CD4-positive, alpha-beta T cell treated with Interleukin-6 at 100 ng/mL for 8 hours (primary cell): Measurements from ENCODE around the gene TBX1.
"Not testable (repeated sequence)": the region's sequence is repeated elsewhere in the genome, so short reads cannot be mapped to it uniquely, and the experiment has no call there.

Experiments used
- DNase-seq: peaks from one replicate; pipeline ENCODE4 v3.0.0-alpha.2; 2020; ENCODE audit warnings: mixed read lengths, low spot score

Gene TBX1

DNA sequence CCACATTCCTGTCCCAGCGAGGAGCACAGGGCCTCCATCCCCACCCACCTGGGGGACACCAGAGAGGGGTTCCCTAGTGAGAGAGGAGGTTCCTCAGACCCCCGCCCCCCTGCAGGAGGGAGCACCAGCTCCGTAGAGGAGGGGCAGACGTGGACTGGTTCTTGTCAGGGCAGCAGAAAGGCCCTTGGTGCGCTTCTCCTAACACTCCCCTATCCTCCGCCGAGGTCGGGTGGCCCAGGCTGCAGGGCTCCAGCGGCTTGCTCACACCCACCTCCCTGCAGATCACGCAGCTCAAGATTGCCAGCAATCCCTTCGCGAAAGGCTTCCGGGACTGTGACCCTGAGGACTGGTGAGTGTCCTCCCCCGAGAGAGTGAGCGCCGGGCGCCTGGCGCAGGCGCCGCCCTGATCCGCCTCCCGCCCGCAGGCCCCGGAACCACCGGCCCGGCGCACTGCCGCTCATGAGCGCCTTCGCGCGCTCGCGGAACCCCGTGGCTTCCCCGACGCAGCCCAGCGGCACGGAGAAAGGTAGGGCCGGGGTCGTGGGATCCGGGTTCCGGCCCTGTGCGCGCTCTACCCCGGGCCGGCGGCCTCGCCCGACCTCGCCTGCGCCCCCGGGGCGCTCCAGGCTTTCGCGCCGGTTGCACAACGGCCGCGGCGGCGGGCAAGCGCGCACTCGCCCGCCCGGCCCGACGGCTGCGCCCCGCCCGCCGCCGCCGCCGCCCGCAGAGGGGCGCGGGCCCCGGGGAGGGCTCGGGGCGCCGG, 5.1 kb downstream of the TBX1 start:
- DNase-seq, result no peak

DNA sequence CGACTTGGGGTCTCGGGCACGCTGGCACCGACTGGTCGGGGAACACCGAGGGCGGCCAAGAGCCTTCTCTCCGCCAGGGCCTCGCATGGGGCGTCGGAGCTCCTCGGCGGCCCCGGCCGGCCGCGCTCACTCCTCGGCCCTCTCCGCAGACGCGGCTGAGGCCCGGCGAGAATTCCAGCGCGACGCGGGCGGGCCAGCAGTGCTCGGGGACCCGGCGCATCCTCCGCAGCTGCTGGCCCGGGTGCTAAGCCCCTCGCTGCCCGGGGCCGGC, 5.6 kb downstream of the TBX1 start:
- DNase-seq, result no peak

DNA sequence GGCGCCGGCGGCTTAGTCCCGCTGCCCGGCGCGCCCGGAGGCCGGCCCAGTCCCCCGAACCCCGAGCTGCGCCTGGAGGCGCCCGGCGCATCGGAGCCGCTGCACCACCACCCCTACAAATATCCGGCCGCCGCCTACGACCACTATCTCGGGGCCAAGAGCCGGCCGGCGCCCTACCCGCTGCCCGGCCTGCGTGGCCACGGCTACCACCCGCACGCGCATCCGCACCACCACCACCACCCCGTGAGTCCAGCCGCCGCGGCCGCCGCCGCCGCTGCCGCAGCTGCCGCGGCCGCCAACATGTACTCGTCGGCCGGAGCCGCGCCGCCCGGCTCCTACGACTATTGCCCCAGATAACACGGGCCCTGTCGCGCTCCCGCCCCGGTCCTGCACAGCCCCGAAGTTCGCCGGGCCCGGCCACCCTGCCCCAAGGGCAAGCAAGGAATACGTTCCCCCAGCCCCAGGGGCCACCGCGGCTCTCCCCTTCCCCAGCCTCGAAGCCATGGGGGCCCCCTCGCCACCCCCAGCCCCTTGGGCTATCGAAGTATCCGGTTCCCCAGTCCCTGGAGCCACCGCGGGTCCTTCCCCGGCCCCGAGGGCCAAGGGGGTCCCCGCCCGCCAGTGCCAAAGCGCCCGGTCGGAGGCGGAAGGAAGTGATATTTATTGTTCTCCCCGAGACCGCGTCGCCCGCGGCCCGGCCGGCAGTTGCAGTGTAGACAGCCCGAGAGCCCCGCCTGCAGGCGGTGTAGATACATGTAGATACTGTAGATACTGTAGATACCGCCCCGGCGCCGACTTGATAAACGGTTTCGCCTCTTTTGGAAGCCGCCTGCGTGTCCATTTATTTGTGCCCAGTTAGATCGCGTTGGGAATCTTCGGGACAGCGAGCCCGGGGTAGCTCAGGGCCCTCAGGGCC, 6.2 kb downstream of the TBX1 start:
- DNase-seq, result peak; percentile 17

DNA sequence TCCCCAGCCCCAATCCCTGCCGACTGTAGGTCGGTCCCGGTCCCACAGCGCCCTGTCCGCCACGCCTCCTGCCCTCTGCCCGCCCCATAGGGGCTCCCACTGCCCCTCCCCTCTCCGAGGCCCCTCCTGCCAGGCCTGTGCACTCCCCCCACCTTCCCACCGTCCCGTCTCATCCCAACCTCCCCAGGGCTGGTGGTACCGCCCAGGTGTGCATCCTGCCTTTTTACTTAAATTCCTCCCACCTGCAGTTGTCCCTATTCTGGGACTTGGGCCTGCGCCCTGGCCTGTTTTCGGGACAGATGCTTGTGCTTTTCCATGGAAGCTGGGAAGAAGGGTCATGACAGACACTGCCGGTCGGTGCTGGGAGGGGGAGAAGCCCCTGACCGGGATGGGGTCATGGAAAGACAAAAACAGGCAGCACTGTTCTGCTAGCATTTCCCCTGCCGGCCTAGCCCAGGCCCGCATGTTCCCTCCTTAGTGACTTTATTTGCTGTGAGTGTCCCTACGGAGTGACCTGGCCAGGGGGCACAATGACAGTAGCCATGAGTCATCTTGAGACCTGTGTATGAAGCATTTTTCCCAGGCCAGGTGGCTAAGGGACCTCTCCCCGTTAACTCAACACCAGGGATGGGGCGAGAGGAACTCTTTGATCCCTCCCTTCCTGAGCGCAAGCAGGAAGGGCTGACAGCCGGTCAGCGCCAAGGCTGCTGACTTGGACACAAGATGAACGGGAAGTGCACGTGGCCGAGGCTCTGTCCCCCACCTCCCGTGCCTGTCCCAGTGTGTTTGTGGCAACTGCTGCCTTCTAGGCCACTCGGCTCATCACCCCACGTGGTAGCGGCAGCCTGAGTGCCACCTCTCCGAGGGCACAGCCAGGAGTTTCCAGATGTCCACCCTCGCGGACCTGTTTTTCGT, 7.1 kb downstream of the TBX1 start:
- DNase-seq, result no peak

DNA sequence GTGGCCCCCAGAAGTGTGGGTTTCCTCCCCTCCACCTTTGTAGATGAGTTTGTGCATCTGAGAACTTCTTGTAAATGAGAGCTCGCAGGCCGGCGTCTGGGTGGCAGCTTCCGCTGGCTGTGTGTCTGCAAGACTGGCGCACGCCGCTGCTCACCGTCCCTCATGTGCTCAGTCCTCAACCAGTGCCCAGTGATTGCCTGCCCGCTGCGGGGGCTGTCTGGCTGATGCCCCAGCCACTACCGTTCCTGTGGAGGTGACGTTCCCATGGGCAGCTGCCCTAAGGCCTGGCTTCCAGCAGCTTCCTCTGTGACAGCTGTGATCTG, 8.8 kb downstream of the TBX1 start:
- no peak for DNase-seq

DNA sequence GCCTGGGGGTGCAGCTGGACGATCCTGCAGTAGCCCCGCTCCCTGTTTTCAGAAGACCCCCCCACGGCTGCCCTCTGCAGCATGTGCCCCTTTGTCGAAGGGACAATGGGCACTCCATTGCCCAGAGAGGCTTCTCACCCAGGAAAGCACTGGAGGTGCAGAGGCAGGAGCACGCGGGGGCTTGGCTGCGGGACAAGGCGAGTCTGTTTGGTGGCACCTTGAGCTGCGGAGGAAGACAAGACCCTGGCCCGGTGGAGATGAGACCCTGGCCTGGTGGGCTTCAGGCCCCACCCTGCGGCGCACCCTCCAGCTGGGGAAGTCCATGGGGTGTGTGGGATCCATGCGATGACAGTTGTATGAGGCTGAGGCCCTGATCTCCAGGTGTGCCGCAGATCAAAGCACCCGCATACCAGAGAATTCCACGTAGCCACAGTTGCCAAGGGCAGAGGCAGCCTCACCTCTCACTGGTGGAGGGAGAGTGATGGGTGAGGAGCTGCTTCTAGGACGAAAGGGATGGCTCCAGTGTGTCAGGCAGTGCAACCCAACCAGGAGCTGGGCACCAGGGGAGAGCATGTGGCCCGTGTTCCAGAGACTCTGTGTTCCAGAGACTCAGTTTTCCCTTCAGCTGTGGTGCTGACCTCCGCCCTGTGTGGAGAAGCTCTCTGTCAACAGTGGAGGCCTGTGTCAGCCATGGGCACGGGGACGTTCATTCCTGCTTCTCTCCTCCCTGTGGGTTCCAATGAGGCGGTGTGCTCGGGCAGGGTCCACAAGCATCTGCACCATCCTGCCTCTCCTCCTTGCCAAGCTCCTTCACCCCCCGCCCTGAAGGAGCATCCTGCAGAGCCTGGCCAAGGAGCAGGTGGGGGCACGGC, 10.0 kb downstream of the TBX1 start:
- no peak for DNase-seq

DNA sequence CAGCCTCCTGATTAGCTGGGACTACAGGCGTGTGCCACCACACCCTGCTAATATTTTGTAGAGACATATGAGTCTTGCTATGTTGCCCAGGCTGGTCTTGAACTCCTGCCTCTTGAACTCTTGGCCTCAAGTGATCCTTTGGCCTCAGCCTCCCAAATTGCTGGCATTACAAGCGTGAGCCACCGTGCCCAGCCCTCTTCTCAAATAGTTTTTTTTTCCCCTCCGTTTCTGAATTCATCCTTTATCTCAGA, 11.8 kb downstream of the TBX1 start:
- no peak for DNase-seq

DNA sequence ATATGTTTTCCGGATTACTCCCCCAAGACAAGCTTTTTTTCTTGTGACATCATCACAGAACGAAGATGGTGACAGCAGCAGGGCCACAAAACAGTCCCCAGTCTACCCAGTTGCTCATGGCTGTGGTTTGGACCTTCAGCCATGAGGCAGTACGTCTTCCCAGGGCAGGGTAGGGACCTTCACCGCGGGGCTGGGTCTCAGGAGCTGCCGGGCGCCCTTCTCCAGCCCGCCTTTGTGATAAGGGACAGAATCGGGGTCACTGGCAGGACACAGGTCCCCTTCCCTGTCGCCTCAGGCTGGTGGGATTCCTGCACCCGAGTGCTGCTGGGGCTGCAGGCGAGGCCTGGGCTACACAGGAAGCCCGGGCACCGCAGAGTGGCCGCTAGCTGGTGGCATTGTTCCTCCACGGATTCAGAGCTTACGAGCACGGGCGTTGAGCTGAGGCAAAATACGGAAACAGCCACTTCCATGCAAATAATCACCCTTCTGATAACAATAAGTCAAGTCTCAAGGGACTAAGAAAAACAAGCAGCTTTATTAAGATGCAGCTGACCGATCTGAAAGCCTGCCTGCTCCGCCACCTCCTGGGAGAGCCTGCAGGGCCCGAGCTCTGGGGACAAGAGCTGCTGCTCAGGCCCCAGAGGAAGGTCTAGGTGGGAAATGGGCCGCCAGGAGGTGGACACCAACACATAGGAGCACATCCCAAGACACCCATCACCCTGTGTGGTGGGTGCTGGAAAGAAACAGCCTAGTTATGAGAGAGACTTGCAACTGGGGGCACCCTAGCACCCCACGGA, 12.3 kb downstream of the TBX1 start:
- no peak for DNase-seq

DNA sequence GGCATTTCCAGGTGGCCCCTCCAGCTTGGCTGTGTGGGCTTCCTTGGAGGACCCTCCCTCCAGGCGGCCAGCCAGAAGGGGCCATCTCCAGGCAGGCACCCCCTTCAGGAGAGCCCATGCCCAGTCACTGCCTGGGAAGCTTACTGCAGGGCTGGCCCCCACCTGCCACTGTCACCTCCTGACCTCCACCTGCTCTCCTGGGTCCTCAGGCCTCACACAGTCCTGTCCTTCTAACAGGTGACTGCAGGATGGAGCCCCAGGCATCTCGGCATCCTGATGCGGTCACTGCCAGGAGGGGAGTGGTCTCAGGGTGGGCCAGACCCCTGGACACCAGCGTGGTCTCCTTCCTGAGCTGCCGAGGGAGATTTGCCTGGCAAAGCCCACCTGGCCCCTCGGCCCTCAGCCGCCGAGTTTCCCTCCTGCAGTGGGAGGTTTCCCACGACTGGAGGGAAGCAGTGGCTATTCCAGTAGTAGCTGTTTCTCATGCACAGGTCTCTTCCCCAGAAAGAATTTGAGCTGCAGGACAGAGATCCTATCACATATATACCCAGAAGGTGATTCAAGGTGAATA, 13.0 kb downstream of the TBX1 start:
- no peak for DNase-seq

DNA sequence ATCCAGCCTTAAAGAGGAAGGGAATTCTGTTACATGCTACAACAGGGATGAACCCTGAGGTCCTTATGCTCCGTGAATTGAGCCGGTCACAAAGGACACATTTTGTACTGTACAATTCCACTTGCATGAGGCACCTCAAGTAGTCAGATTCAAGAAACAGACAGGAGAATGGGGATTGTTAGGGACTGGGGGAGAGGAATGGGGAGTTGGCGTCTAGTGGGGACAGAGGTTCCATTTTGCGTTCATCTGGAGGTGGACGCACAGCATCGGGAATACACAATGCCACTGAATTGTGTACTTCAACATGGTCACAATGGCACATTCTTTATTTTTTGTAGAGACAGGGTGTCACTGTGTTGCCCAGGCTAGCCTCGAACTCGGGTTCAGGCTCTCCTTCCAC, 14.1 kb downstream of the TBX1 start:
- no peak for DNase-seq

DNA sequence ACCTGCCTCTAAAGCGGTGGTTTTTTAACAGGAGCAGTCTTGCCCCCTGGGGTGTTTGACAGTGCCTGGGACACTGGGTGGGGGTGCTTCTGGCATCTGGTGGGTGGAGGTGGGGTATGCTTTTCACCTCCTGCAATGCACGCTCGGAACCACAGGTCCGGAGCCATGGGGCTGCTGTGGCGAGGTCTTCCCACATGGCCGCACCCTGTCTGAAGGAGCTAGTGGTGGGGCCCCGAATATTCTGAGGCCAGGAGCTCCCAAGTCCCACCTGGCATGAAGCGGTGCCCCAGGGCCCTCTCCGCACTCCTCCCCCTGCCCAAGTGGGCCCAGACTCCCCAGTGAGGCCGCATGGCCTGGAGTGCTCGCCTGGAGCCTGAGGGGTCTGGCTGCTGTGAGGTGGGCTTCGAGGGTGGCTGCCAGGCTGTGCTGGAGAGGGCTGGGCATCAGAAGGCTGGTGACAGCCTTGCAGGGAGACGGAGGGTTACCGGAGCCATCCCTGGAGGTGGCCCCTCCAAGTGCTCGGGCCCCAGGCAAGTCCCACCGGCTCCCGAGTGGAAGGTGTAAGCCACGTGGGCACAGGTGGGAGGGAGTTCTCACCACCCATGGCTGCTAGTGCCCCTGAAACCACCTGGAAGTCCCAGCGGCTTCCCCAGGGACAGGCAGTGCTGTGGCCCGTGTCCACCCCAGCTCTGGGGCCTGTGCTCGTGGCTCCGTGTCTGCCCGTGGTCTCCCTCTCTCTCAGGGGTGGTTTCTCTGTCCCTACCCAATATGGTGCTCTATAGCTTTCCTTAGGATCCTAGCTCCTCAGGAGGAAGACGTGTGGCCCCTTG, 15.1 kb downstream of the TBX1 start:
- no peak for DNase-seq

DNA sequence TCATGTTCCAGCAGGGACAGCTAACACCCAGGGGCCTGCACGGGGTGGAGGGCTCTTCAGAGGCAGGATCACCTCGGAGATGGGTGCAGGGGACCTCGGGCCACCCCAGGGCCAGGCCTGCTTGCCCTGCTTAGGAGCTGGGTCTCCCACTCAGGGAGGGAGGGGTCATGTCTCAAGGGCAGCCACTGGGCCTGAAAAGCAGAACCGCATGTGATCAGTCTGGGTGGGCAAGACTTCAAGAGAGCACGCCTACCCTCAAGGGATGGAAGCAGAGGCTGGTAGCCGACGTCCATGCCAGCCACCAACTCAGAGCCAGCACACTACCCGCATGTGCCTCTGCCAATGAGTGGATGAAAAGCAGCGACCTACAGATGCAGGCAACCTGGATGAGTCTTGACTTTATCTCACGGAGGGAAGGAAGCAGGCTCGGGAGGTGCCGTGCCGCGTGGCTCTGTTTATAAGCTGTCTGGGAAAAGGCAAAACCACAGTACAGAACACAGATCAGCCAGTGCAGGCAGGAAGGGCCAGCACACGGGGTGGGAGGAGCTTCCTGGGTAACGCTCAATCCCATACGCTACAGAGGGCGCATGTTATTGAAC, 16.0 kb downstream of the TBX1 start:
- no peak for DNase-seq

DNA sequence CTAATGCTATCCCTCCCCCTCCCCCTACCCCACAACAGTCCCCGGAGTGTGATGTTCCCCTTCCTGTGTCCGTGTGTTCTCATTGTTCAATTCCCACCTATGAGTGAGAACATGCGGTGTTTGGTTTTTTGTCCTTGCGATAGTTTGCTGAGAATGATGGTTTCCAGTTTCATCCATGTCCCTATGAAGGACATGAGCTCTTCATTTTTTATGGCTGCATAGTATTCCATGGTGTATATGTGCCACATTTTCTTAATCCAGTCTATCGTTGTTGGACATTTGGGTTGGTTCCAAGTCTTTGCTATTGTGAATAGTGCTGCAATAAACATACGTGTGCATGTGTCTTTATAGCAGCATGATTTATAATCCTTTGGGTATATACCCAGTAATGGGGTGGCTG, 16.6 kb downstream of the TBX1 start:
- not testable (repeated sequence) for DNase-seq

DNA sequence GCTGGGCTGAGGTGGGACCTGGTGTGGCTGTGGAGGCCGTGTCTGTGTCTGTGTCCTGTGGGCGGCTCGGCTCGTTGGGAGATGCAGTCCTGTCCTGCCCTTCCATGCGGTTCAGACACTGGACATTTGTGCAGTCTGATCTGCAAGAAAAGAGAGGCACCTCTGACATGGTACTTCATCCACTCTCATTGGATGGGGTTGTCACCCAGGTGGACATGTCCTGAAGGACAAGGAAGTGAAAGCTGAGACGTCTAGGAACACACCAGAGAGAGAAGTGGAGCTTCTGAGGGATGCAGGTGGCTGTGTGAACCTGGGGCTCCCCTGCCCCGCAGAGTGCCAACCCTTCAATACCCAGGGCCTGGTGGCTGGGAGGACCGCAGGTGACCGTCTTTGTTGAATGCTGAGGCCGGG, 18.4 kb downstream of the TBX1 start:
- no peak for DNase-seq

DNA sequence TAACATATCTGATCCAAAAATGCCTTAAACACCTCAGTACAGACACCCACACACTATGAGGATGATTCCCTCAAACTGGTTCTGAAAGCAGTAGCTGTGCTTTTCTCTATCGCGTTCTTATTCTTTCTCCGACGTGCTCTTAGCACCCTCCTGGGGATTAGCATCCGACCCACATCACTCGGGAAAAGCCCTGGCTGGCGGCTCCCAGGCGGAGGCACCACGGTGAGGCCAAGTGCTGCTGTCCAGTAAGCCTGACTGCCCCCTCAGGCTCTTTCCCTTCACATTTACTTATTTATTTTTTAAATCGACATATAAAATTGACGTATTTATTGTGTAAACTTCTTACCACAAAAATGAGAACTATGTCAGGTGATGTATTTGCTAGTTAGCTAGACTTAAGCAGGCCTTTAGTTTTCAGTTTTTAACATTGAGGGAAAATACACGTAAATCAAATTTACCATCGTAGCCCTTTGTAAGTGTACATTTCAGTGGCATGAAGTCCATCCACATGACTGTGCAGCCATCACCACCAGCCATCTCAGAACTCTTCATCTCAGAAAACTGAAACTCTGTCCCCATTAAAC, 19.2 kb downstream of the TBX1 start:
- no peak for DNase-seq

DNA sequence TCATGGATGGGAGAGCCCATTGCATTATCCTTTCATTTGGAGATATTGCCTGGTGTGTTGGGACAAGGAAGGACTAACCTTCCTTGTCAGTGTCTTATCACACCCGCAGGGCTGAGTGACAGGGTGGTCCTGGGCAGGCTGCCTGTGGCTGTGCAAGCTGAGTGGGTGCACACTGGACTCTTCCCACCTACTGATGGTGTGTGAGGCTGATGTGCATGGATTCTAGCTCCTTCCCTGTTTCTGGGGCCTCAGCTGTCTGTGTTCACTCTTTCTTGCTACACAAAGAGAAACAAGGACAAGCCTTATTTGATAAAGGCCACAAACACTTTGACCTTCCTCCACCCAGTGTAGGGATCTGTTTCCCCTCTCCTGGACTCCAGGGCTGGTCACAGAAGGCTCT, 22.0 kb downstream of the TBX1 start:
- DNase-seq, result no peak

DNA sequence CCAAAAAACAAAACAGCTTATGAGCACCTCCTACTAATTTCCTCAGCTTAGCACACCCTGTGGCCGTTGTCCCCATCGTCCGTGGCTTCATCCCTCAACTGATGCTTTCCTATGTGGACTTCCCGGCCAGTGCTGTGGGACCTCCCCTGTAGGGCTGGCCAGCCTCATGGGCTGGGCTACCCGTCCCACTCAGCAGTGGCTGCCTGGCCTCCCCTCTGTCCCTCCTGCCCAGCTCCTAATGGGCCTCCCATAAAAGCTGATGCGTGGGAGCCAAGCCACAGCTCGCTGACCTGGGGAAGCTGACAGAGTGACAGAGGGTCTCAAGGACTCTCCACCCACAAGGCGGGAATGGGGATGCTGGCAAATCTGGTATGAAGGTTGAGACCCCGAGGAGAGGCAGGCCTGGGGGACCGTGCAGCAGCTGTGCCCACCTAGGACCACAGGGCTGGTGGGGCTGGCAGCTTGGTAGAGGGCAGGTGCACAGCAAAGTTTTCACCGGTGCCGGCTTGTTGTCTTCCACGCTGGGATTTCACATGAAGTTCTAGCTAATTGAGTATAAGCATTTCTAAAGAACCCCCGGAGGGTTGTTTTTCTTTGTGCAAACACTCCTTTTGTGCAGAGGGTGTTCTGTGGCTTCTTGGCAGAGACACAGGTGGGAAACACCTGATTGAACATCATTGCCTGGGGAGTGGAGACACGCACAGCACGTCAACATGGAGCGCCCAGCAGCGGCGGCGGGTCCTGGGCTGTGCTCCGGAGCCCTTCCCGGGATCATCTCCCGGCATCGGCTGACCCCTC, 23.2 kb downstream of the TBX1 start:
- no peak for DNase-seq
